ENCODE measurements around the gene DDX17. TPM values are rescaled to one million over a fixed set of nuclear protein-coding genes. Genes with fewer than 3 reads are reported as not detected.

Gene DDX17
- polyA plus RNA-seq, 1 donor from 2014 or later, result 996 TPM

- no peaks in the 10 kb centered on the region for H3K36me3 ChIP-seq (ENCODE audit: insufficient read depth, low read length)
- no peaks in the 10 kb centered on the region for H3K9me3 ChIP-seq (ENCODE audit: low read length)
- H3K27ac ChIP-seq (ENCODE audit: low read length), result no peak overlapping the region
- H4K20me1 ChIP-seq (ENCODE audit: insufficient read depth), result no peaks in the 10 kb centered on the region
- H3K79me2 ChIP-seq (replicated peaks; ENCODE audit: insufficient read depth, low read length), result no peaks in the 10 kb centered on the region
- no peak for TF ChIP-seq REST (IDR thresholded peaks at IDR 0.05; ENCODE audit: borderline replicate concordance)
- no peak for TF ChIP-seq EZH2 (IDR thresholded peaks at IDR 0.05; ENCODE audit: borderline replicate concordance, insufficient read depth, low read length, poor library complexity, severe bottlenecking)
- TF ChIP-seq EP300 (conservative IDR thresholded peaks at IDR 0.05; ENCODE audit: poor library complexity, severe bottlenecking), result no peak
- H3K27me3 ChIP-seq (ENCODE audit: insufficient read depth, low read depth, low read length), result peaks cover 12% of the 10 kb centered on the region
- H3F3A ChIP-seq (ENCODE audit: insufficient read depth, low read length, poor library complexity, severe bottlenecking), result no peaks in the 10 kb centered on the region
- H3K4me2 ChIP-seq (ENCODE audit: low read length), result no peak overlapping the region
- peak overlapping the region; percentile 23 for H3K9ac ChIP-seq (ENCODE audit: low read length)
- peak overlapping the region; percentile 70 for H3K4me3 ChIP-seq (ENCODE audit: low read length)
- H3K9me2 ChIP-seq (ENCODE audit: insufficient read depth, low read length), result no peaks in the 10 kb centered on the region
- H2AFZ ChIP-seq (ENCODE audit: low read depth, low read length), result no peak overlapping the region
These were observed 49.8 kb downstream of the DDX17 start for GRCh38 chr22:38456272-38456835.

GRCh38 chr22:38455530-38456271, 50.4 kb downstream of the DDX17 start:
- H2AFZ ChIP-seq (ENCODE audit: low read depth, low read length), result no peak overlapping the region
- no peaks in the 10 kb centered on the region for H4K20me1 ChIP-seq (ENCODE audit: insufficient read depth)
- no peak overlapping the region for H3K4me2 ChIP-seq (ENCODE audit: low read length)
- H3K9me2 ChIP-seq (ENCODE audit: insufficient read depth, low read length), result no peaks in the 10 kb centered on the region
- no peaks in the 10 kb centered on the region for H3K36me3 ChIP-seq (ENCODE audit: insufficient read depth, low read length)
- H3F3A ChIP-seq (ENCODE audit: insufficient read depth, low read length, poor library complexity, severe bottlenecking), result no peaks in the 10 kb centered on the region
- peaks cover 12% of the 10 kb centered on the region for H3K27me3 ChIP-seq (ENCODE audit: insufficient read depth, low read depth, low read length)
- H3K9me3 ChIP-seq (ENCODE audit: low read length), result no peaks in the 10 kb centered on the region
- peak overlapping the region; percentile 56 for H3K9ac ChIP-seq (ENCODE audit: low read length)
- no peaks in the 10 kb centered on the region for H3K79me2 ChIP-seq (replicated peaks; ENCODE audit: insufficient read depth, low read length)
- H3K27ac ChIP-seq (ENCODE audit: low read length), result no peak overlapping the region
- peak overlapping the region; percentile 70 for H3K4me3 ChIP-seq (ENCODE audit: low read length)
- TF ChIP-seq POLR2AphosphoS5 (IDR thresholded peaks at IDR 0.05) (no peak), MXI1 (conservative IDR thresholded peaks at IDR 0.05; ENCODE audit: poor library complexity, severe bottlenecking) (peak; percentile 74), REST (IDR thresholded peaks at IDR 0.05; ENCODE audit: borderline replicate concordance) (no peak), EP300 (conservative IDR thresholded peaks at IDR 0.05; ENCODE audit: poor library complexity, severe bottlenecking) (peak; percentile 14)

Measured in neural cell (in vitro differentiated cells).